Tibial artery (tissue), 4 donors: ENCODE data around the gene CALN1.

Source experiments
- DNase-seq, 2 donors: peaks; one replicate each; pipeline ENCODE4 v3.0.0-alpha.2; 2019
- H3K27ac ChIP-seq, 2 donors: fragments of 200-600 bp; sonication (generic) in 1 of 2; 1 replicate in 1 of 2; 2 replicates in 1 of 2; pipeline ENCODE4 v1.5.1; 2018 to 2019; ENCODE audit warnings: mild to moderate bottlenecking in 1 of 2
- H3K27me3 ChIP-seq, 2 donors: fragments of 200-600 bp; sonication (generic) in 1 of 2; one replicate each; pipeline versions ENCODE4 v1.5.1 to v1.6.0; 2016 to 2019
- H3K36me3 ChIP-seq, 3 donors: fragments of 200-600 bp; sonication (generic) in 2 of 3; one replicate each; pipeline ENCODE4 v1.5.1; 2016 to 2019; ENCODE audit warnings: mild to moderate bottlenecking in 2 of 3
- H3K4me1 ChIP-seq, 4 donors: fragments of 200-600 bp; sonication (generic) in 2 of 4; 1 replicate in 3 of 4; 2 replicates in 1 of 4; pipeline ENCODE4 v1.5.1; 2016 to 2019
- H3K4me3 ChIP-seq, 2 donors: fragments of 200-600 bp; sonication (generic) in 1 of 2; 1 replicate in 1 of 2; 2 replicates in 1 of 2; pipeline ENCODE4 v1.5.1; 2018 to 2019; ENCODE audit warnings: mild to moderate bottlenecking in 2 of 2
- H3K9me3 ChIP-seq, 3 donors: fragments of 200-600 bp; sonication (generic) in 1 of 3; one replicate each; pipeline ENCODE4 v1.5.1; 2016 to 2019
- CTCF ChIP-seq, 2 experiments: fragments of 200-600 bp in 1 of 2; fragments of 450-650 bp in 1 of 2; IDR thresholded peaks; one replicate each; pipeline ENCODE4 v1.5.1; 2017 to 2019; ENCODE audit warnings: antibody characterized with exemption in 2 of 2, mild to moderate bottlenecking in 1 of 2, moderate library complexity in 1 of 2
- intact Hi-C: fragments of 100-400 bp; cut with DNase I; formaldehyde crosslinking; loops from one replicate; pipeline ENCODE4 v1.15.0; 2023; ENCODE audit warnings: low total_unique reads

The CALN1 gene

DNA sequence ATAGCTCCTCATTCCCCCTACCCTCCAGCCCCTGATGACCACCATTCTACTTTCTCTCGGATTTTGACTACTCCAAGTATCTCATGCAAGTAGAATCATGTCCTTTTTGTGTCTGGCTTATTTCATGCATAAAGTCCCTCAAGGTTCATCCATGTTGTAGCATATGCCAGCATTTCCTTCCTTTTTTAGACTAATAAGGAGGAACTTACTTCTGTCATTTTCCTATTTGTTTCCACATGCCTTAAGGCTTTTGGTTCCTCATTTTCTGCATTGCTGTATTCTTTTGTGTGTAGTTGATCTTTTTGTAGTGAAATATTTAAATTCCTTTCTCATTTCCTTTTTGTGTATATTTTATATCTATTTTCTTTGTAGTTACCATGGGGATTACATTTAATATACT lies 376.9 kb downstream of the CALN1 start:
- no peaks in the 10 kb centered on the region for H3K4me1 ChIP-seq
- no peak overlapping the region for H3K4me3 ChIP-seq
- DNase-seq, result no peak
- TF ChIP-seq CTCF (IDR thresholded peaks at IDR 0.05), result no peak
- H3K9me3 ChIP-seq, result no peaks in the 10 kb centered on the region
- H3K36me3 ChIP-seq, result no peaks in the 10 kb centered on the region
- H3K27me3 ChIP-seq, result no peaks in the 10 kb centered on the region
- no peak overlapping the region for H3K27ac ChIP-seq
- intact Hi-C loops, result no loop called here

GRCh38 chr7:72032934-72033333 lies 379.2 kb downstream of the CALN1 start:
- TF ChIP-seq CTCF (IDR thresholded peaks at IDR 0.05), result no peak
- DNase-seq, result no peak
- Histone ChIP-seq H3K4me3 (no peak overlapping the region), H3K36me3 (no peaks in the 10 kb centered on the region), H3K27me3 (no peaks in the 10 kb centered on the region), H3K27ac (no peak overlapping the region), H3K4me1 (no peaks in the 10 kb centered on the region), H3K9me3 (no peaks in the 10 kb centered on the region)
- intact Hi-C loops, result no loop called here

GRCh38 chr7:72030994-72031667 lies 381.0 kb downstream of the CALN1 start:
- no peak for DNase-seq
- intact Hi-C loops, result no loop called here
- no peak overlapping the region for H3K4me3 ChIP-seq
- peaks cover 0 to 3% (median 0%) of the 10 kb centered on the region in 3 donors for H3K9me3 ChIP-seq
- H3K4me1 ChIP-seq, result no peaks in the 10 kb centered on the region
- no peaks in the 10 kb centered on the region for H3K27me3 ChIP-seq
- no peak overlapping the region for H3K27ac ChIP-seq
- H3K36me3 ChIP-seq, result no peaks in the 10 kb centered on the region
- no peak for TF ChIP-seq CTCF (IDR thresholded peaks at IDR 0.05)

DNA sequence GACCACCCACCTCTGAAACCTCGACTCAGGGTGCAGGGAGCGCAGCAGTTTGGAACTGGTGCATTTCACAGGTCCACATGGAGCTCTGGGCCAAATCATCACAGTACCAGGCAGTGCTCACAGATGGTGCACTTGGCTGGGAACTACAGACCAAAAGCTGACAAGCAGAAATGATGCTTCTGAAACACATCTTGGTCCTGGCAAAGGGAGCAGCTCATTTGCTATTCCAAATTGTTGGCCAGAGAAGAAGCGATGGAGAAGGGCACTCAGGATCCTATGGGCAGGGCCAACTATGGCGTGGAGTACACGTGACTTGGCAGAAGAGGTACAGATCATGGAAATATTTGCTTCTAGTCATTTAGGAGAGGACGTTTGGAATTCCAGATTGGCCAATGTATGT lies 383.9 kb downstream of the CALN1 start:
- TF ChIP-seq CTCF (IDR thresholded peaks at IDR 0.05), result no peak
- Histone ChIP-seq H3K4me3 (no peak overlapping the region), H3K27ac (no peak overlapping the region), H3K36me3 (no peaks in the 10 kb centered on the region), H3K27me3 (no peaks in the 10 kb centered on the region), H3K4me1 (no peaks in the 10 kb centered on the region), H3K9me3 (peaks cover 0 to 3% (median 0%) of the 10 kb centered on the region in 3 donors)
- no peak for DNase-seq
- intact Hi-C loops, result no loop called here

GRCh38 chr7:72025381-72025960 lies 386.7 kb downstream of the CALN1 start:
- H3K9me3 ChIP-seq, result peaks cover 0 to 3% (median 0%) of the 10 kb centered on the region in 3 donors
- no peak for DNase-seq
- H3K27ac ChIP-seq, result no peak overlapping the region
- no peaks in the 10 kb centered on the region for H3K4me1 ChIP-seq
- H3K27me3 ChIP-seq, result no peaks in the 10 kb centered on the region
- intact Hi-C loops, result no loop called here
- H3K4me3 ChIP-seq, result no peak overlapping the region
- H3K36me3 ChIP-seq, result no peaks in the 10 kb centered on the region
- no peak for TF ChIP-seq CTCF (IDR thresholded peaks at IDR 0.05)
